HG03025 (cell line): Measurements from ENCODE around the gene USP10.

Experiments used
- ATAC-seq: cut with Tn5 transposase; IDR thresholded peaks from one replicate; pipeline ENCODE4 v1.9.1; 2021; ENCODE audit warnings: mild to moderate bottlenecking, moderate library complexity; ENCODE audit not compliant: unreplicated experiment, low FRiP score

The USP10 gene

DNA sequence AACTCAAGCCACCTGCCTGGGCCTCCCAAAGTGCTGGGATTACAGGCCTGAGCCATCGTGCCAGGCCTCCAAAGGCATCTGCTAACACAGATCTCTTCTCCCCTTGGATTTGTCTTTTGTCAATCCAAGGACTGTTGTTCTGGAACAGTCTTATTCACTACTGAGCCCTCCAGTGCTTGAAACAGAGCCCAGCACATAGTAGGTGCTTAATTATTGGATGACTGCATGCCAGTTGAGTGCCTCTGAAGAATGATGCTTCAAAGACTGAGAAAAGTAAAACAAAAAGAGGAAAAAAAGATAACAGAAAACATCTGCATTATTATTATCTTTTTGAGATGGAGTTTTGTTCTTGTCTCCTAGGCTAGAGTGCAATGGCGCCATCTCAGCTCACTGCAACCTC lies 118.3 kb downstream of the USP10 start:
- no peak for ATAC-seq

DNA sequence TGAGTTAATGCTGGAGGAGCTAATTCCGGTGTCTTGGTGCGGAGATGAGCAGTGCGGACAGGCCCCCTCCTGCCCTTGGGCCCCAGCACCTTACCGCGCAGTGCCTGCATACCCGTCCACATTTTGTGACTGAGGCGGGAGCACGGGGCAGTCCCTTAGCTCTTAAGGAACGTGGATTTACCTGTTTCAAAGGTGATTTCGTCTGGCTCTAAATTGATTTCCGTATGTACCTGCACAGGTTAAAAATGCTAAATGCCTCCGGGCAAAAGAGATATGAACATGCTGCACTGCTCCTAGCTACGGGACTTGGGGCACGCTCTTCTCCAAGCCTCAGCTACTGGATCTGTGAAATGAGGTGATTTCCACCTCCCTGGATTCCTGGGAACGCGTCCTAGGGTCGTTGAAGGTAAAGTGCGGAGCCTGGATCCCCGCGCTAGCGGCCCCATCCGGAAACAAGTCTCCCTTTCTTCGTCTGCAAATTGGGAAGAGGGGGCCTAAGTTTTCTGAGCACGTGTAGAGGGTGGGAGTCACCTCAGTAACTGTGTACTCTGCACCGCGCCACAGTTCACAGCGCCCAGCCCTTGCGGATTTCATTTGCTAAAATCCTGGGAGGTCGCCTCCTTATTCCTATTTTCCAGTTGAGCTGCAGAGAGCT lies 119.3 kb downstream of the USP10 start:
- no peak for ATAC-seq

GRCh38 chr16:84819644-84820304 lies 120.0 kb downstream of the USP10 start, which contains the start of gene CRISPLD2:
Gene CRISPLD2 (plus strand): TSS chr16:84819985. CDS start chr16:84838496, 18,511 bp downstream.
- ATAC-seq, result no peak

GRCh38 chr16:84820305-84820684 lies 120.5 kb downstream of the USP10 start:
- ATAC-seq, result no peak

- no peak for ATAC-seq
These were observed 121.0 kb downstream of the USP10 start for GRCh38 chr16:84820771-84821170.

DNA sequence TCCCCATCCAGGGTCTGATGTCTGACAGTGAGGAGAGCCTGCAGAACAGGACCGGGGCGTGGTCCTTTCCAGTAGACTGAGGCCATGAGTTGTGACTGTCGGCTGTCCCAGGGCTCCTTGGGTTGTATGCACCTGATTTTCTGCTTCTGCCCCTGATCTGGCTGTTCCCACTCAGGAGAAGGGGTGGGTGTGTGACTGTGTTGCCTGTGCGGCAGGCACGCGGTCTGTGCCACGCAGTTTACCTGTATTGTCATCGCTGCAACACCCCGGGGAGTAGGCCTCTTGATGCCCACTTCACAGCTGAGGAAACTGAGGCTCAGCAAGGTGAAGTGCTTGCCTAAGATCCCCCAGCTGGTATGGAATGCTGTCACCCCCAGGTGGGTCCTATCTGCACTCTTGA lies 121.4 kb downstream of the USP10 start:
- ATAC-seq, result no peak

DNA sequence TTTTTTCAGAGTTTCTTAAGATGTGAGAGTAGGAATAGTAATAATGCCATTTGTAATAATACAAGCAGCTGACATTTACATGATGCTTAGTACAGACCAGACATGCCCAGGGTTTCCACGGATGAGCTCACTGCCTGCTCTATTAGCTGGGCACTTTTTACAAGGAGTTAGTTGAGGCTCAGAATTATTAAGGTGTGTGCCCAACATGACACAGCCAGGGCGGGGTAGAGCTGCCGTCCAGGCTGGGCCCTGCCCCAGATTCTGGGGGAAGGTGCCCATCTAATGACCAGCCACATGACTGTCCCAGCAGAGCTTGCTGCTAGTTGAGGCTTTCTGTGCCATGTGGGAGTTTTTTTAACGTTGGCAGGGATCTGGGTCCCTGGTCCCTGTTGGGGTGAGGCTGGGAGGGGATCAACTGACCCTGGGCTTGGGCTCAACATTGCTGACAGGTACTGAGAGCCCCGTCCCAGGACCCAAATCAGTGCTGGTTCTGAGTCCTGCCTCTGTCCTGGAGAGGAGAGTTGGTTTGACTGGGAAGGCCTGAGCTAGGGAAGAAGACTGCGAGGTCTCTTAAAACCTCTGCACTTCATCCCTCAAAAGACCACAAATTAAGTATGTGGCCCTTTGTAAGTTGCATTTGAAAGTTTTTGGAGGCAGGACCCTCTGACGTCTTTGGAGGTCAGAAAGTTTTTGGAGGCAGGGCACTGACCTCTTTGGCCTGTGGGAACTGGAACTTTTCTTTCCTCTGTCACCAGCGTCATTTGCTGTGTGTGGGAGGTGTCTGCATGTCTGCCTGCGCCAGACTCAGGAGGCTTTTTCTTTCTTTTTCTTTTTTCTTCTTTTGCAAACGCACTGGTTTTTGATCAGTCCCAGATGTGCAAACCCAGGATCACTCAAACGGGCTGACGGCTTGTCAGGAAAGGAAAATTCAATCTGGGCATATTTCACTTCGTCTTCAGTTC lies 122.2 kb downstream of the USP10 start:
- ATAC-seq, result no peak

DNA sequence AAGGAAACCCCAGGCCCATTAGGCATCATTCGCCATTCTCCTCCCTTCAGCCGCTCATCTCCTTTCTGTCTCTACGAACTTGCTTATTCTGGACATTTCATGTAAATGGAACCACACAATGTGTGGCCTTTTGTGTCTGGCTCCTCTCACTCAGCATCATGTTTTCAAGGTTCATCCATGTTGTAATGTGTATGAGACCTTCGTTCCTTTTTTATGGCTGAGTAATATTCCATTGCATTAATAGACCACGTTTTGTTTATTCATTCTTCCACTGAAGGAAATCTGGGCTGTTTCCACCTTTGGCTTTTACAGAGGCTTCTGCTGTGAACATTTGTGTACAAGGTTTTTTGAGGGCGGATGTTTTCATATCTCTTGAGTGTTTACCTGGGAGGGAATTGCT lies 123.2 kb downstream of the USP10 start:
- no peak for ATAC-seq

DNA sequence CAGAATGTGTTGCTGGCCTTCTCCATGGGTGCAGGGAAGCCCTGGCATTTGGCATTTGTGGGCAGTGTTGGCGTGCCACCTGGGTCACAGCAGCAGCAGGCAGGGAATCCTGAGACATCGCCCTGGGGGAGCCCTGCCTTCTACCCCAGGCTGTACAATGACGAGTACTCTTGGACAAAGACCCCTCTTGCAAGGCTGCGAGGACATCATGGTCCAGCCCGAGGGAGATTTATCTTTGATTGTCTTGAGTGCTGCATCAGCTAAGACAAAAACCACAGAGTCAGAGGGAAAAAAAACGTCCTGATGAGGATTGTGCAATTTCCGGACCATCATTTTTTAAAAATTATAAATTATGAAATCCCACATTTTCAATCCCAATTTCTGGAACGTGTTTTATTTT lies 123.7 kb downstream of the USP10 start:
- ATAC-seq, result no peak

GRCh38 chr16:84823926-84824325 lies 124.1 kb downstream of the USP10 start:
- no peak for ATAC-seq

- ATAC-seq, result no peak
These were observed 126.2 kb downstream of the USP10 start for GRCh38 chr16:84825896-84826557.

GRCh38 chr16:84826558-84826941 lies 126.8 kb downstream of the USP10 start:
- no peak for ATAC-seq

DNA sequence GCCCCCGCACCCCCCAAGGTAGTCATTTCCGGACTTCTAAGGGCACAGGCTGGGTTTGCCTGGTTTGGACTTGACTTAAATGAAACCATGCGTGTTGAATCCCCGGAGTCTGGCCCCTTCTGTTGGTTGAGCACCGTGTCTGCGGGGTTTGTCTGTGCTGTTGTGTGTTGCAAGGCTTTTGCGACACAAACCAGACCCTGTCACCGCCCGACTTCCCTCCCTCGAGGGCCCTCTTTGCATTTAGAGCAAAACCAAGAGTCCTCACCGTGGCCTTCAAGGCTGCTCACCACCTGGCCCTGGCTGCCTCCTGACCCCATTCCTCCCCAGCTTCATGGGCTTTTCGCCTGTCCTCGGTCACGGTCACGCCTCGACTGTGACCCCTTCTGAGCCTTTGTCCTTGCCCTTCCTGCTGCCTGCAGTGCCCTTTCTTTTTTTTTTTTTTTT lies 127.4 kb downstream of the USP10 start:
- no peak for ATAC-seq

DNA sequence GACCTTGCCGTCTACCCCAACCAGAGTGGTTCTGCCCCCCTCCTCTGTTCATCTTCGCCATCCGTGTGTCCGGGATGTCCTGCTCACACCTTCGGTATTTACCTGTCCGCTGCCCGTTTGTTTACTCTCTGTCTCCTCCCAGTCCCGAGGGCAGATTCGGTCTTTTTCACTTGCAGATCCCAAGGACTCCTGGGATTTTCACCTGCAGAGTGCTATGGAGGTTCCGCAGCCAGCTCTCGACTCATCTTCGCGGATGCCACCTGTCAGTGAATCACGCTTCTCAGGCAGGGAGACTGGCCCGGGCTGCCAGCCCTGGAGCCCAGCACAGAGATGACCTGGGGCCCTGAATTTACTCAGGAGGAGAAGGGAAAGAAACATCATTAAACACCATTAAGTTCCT lies 128.1 kb downstream of the USP10 start:
- no peak for ATAC-seq

- ATAC-seq, result no peak
These were observed 128.5 kb downstream of the USP10 start for GRCh38 chr16:84828322-84828721.
